HG02970 (cell line): Measurements from ENCODE around the gene PRDX4.
"Not testable (repeated sequence)": the region's sequence is repeated elsewhere in the genome, so short reads cannot be mapped to it uniquely, and the experiment has no call there.

ENCODE experiments used
- ATAC-seq: cut with Tn5 transposase; IDR thresholded peaks from one replicate; pipeline ENCODE4 v1.9.1; 2021; ENCODE audit warnings: mild to moderate bottlenecking, moderate library complexity, moderate number of reproducible peaks; ENCODE audit not compliant: unreplicated experiment, low FRiP score

The PRDX4 gene

DNA sequence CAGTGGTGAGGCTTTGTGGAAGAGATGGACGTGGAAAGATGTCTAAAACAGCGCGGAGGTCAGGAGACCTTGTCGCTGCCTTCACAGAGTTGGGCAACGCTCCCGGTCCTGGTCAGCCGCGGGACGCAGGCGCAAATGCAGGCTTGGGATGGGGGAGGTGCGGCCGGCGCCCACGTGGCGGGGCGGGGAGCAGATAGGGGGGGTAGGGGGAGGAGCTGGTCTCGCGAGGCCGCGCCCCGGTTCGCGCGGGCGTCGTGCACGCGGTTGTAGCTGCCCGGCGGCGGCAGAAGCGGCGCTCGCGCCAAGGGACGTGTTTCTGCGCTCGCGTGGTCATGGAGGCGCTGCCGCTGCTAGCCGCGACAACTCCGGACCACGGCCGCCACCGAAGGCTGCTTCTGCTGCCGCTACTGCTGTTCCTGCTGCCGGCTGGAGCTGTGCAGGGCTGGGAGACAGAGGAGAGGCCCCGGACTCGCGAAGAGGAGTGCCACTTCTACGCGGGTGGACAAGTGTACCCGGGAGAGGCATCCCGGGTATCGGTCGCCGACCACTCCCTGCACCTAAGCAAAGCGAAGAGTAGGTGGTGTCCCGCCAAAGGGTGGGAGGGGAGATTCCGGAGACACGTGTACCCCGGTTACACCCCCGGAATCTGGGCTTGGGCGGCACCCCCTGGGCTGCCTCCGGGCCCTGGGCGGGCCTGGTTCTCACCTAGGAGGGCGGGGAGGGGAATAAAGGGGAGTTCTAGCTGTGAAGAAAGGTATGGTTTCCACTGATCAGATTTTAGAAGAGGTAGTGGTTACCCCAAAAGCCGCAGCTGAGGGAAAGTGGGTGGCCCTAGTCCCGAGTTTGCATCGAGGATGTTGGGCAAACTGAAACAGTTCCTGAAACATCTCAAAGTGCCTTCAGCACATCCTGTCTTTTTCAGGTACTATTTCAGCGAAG, at the start of gene PRDX4:
Gene PRDX4, plus strand, starts transcription at position 255 of the 939 bp plus-strand sequence. Its CDS starts 78 bp downstream, at position 333.
- peak; percentile 57 for ATAC-seq

- no peak for ATAC-seq
These were observed 45.5 kb upstream of the PRDX4 start for GRCh38 chrX:23621621-23622265.

- no peak for ATAC-seq
These were observed 43.5 kb upstream of the PRDX4 start for GRCh38 chrX:23623797-23624196.

- no peak for ATAC-seq
These were observed 40.6 kb upstream of the PRDX4 start for GRCh38 chrX:23626651-23627050.

- ATAC-seq: no peak
These were observed 39.2 kb upstream of the PRDX4 start for GRCh38 chrX:23628131-23628530.

GRCh38 chrX:23631136-23631535, 36.2 kb upstream of the PRDX4 start:
- no peak for ATAC-seq

- no peak for ATAC-seq
These were observed 33.3 kb upstream of the PRDX4 start for GRCh38 chrX:23633834-23634580.

DNA sequence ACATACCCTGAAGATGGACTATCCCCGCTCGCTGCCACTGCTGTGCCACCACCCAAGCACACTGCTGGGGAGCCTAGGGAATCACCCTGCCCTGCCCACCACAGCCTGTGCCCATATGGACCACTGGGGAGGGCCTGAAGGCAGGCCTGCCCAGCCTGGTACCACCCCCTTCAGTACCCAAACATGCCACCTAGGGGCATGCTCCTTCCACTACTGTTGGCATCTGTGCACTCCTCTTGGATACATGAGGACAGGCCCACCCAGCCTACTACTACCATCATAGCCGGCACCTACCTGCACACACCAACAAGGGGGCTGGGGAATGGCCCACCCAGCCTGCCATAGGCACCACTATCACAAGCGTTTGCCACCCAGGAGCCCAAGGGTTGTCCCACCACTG, 30.1 kb upstream of the PRDX4 start:
- peak; percentile 66 for ATAC-seq

GRCh38 chrX:23643020-23643419, 24.3 kb upstream of the PRDX4 start:
- ATAC-seq: no peak

DNA sequence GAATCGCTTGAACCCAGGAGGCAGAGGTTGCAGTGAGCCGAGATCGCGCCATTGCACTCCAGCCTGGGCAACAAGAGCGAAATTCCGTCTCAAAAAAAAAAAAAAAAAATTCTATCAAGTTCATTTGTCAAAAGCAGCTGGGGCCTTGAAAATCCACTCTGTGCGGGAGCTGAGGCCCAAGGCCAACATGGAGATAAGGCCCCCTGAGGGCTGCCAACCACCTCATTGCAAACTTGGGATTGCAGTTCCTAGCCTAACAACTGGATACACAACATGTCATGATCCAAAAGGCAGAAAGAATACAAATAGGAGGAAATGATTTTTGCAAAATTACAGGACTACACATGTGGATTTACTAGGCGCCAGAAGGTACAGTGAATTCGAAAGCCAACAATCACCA, 22.5 kb upstream of the PRDX4 start:
- no peak for ATAC-seq

DNA sequence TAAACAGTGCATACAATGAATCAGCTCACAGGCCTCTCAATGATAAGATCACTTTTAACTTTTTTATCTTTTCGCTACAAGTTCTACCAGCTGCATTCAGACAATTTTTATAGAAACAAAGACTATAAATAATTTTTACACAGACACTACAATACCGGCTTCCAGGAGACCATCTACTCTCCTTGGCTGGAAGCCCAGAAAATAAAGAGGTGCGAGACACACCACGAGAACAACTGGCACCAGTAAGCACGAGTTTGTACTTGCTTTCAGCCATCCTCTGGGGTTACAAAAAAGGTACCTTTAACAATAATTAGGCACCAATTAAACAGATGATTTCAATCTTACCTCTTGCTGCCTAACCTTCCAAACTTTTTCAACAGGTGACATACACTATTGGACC, 11.2 kb upstream of the PRDX4 start:
- no peak for ATAC-seq

DNA sequence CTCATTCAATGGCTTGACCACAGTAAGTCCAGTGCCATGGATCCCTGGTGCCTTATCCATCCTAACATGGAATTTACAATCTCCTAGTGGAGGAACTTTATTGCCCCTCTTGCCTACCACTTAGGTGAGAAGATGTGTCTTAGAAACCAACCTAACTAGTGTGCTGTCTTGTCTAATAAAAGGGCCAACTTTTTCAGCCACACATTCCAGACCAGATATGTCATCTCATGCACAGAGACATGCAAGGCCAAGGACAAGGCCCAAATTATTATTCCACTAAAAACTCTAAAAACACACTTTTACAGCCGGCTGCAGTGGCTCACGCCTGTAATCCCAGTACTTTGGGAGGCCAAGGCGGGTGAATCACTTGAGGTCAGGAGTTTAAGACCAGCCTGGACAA, 10.6 kb upstream of the PRDX4 start:
- no peak for ATAC-seq

DNA sequence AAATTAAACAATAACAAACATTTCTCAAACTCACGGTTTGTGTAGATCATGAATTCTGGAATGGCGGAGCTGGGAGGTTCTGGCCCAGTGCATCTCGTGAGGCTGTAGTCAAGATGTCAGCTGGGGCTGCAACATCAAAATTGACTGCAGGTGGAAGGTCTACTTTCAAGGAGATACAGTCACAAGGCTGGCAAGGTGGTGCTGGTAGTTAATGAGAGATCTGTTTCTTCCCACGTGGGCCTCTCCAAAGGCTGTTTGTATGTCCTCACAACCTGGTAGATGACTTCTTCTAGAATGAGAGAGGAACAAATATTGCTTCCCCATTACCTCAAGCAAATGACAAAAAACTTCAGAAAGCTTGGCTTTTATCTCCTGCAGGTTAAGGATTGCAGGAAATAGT, 8.0 kb upstream of the PRDX4 start:
- ATAC-seq: no peak

GRCh38 chrX:23660083-23660765, 7.1 kb upstream of the PRDX4 start:
- not testable (repeated sequence) for ATAC-seq

DNA sequence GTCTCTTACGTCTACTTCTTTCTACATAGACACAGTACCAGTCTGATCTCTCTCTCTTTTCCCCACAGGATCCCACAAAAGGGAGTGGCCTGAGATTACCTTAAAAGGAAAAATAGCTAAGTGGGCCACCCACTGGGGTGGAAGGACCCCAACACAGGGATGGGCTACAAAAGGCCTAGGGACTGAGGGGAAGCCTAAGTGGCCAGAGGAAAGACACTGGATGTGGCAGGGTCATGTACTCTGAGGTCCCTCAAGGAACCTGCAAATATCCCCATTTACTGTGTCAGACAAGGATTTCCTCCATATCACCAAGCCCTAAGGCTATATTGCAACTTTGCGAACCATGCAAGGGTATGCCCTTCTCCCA, 6.5 kb upstream of the PRDX4 start:
- no peak for ATAC-seq

GRCh38 chrX:23661671-23662070, 5.6 kb upstream of the PRDX4 start:
- ATAC-seq: no peak

DNA sequence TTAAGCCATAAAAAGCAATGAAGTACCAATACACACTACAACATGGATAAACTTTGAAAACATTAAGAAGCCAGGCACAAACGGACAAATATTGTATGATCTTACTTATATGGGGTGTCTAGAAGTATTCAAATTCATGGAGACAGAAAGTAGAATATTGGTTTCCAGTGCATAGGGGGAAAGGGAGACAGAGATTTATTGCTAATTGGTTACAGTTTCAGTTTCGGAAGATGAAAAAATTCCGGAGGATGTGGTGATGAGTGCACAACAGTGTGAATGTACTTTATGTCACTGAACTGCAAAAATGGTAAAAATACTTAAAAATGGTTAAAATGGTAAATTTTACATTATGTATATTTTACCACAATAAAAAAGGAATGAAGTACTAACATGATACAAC, 5.1 kb upstream of the PRDX4 start:
- no peak for ATAC-seq

- ATAC-seq: no peak
These were observed 4.4 kb upstream of the PRDX4 start for GRCh38 chrX:23662853-23663252.

DNA sequence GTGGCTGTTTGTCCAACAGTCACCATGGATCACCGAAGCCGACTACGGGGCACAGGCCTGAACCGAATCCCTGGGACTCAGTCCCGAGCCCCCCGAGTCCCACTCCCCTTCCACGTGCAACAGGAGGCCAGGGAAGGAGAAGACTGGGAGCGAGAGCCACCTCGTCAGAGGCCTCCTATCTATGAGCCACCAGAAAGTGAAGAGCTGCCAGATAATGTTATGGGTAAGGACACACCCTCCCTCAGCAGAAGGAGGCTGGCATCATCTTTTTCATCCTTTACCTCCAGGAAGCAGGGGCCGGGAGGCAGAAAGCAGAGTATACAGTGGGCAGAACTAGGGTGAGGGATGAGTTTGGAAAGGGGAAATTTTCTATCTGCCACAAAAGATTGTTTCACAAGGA, 2.8 kb upstream of the PRDX4 start:
- ATAC-seq: no peak

DNA sequence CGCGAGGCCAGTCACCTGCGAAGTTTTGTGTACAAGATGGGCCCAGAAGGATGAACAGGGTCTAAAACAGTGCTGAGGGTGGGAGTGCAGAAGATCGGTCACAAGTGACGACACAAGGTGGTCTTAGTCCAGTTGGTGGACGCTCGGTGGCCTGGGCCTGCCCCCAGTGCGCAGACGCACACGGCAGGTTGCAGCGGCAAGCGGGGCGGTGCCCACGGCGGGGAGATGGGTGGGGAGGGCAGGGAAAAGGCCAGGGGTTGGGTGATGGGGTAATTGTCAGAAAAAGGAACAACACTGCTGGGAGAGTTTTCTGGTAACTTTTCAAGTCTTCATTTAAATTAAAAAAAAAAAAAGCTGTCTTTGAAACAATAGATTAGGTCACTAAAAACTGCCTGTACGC, 1.0 kb upstream of the PRDX4 start:
- no peak for ATAC-seq

DNA sequence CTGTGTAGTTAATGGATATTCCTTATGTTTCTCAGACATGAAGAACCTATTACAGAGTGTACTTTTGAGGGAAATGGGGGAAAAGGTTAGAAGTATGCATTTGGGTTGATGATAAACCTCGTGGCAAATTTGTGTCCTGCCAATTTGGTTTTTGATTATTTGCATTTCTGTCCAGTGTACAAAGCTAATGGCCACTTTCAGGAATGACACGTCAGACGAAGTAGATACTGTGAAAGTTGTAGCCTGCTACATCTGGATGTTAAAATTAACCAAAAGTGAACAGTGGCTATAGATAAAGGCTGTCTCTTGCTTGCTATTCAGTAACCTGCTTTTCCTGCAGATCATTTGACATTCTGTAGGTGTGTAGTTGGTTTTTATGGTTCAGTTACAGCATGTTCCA, 1.0 kb downstream of the PRDX4 start:
- no peak for ATAC-seq
